Cardiac septum (tissue), 1 donor: ENCODE results near the gene SRL. TPM values are rescaled to one million over a fixed set of nuclear protein-coding genes. Genes with fewer than 3 reads are reported as not detected.

Experiments
- DNase-seq: peaks from one replicate; pipeline ENCODE4 v3.0.0-alpha.2; 2020; ENCODE audit warnings: low spot score
- intact Hi-C: fragments of 100-400 bp; cut with DNase I; formaldehyde crosslinking; loops from one replicate; pipeline ENCODE4 v1.14.0; 2022
- total RNA-seq: library from RNA; stranded (reverse); fragmentation: NEBNext Ultra II Directional; extraction: Animal tissue kit (Norgen Biotek cat#: 25700); gene quantifications from one replicate; pipeline ENCODE4 v1.2.1, GENCODE V29; 2021
- donor health status: DM: no; HTN: no; CAD: no.

The SRL gene
- total RNA-seq, 1 donor from 2014 or later: 400 TPM

GRCh38 chr16:4147236-4147635 is 94.6 kb downstream of the SRL start:
- DNase-seq: no peak
- intact Hi-C loops: no loop called here

GRCh38 chr16:4142268-4142667 is 99.6 kb downstream of the SRL start:
- intact Hi-C loops: no loop called here
- no peak for DNase-seq

- intact Hi-C loops: no loop called here
- DNase-seq: no peak
These were observed 100.3 kb downstream of the SRL start for GRCh38 chr16:4141604-4142003.

DNA sequence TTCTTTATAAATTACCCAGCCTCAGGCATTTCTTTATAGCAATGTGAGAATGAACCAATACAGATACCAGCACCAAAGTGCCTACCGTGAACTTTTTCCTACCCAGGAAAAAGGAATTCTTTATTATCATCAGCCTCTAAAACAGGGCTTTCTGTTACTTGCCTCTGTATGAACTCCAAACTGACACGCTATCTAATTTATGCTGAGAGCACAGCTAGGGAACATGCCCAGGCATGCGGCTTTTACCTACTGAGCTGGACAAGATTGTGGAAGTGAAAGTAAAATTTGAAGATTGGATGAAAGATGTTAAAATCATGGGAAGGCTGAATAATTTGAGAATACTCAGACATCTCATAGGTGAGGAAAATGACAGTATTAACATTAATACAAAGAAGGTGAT is 101.2 kb downstream of the SRL start:
- no peak for DNase-seq
- intact Hi-C loops: no loop called here

DNA sequence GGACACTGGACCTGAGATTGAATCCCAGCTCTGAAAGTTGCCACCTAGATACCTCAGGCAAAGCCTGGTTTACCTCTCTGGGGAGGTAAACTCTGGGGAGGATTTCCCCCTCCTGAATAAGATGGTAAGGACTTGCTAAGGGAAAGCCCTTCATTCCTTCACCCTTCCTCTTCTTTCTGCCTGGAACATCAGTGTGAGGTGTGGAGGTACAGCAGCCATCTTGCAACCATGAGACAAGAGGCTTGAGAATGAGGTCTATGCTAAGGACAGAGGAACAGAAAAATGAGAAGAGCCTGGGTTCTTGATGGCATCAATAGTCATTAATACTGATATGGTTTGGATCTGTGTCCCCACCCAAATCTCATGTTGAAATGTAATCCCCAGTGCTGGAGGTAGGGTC is 101.9 kb downstream of the SRL start:
- DNase-seq: no peak
- intact Hi-C loops: no loop called here

Other genes starting within 250 kb of the SRL start
- 44.0 TPM for gene ADCY9, start 125.6 kb downstream of the SRL start, total RNA-seq
- 1.4 TPM for gene TFAP4, start 30.9 kb upstream of the SRL start, total RNA-seq
- gene GLIS2, start 74.0 kb upstream of the SRL start, total RNA-seq: 31.4 TPM
- 43.3 TPM for gene PAM16, start 109.2 kb upstream of the SRL start, total RNA-seq
- 6.3 TPM for gene VASN, start 129.8 kb upstream of the SRL start, total RNA-seq
- 11.9 TPM for gene CORO7, start 174.5 kb upstream of the SRL start, total RNA-seq
- 50.7 TPM for gene DNAJA3, start 183.8 kb upstream of the SRL start, total RNA-seq
- gene NMRAL1, start 232.5 kb upstream of the SRL start, total RNA-seq: 7.3 TPM
- 69.1 TPM for gene HMOX2, start 234.3 kb upstream of the SRL start, total RNA-seq